HepG2 (cell line): ENCODE results near the gene ZCCHC7. TPM values are rescaled to one million over a fixed set of nuclear protein-coding genes. Genes with fewer than 3 reads are reported as not detected.
A peak's percentile ranks its signal among the peaks of the same experiment; 100 is the strongest.

Source experiments
- ATAC-seq: fragments of 200-7000 bp; cut with Tn5 transposase; 3 replicates; pipeline ENCODE4 v1.9.1; 2020; ENCODE audit warnings: mild to moderate bottlenecking, moderate library complexity
- BruUV-seq: library from RNA; stranded (reverse); fragments of 400-500 nt; replicated peaks from 2 replicates; lab custom pipeline; 2021; lab: Mats Ljungman, UMichigan
- CTCF ChIA-PET: fragments of 300-600 bp; formaldehyde crosslinking; extraction: SDS; loops from one replicate; lab custom pipeline; 2021; ENCODE audit warnings: low total read pairs, inconsistent platforms, low intra/inter-chr PET ratio; lab: Yijun Ruan, JAX
- POLR2A ChIA-PET: fragments of 350-600 bp; sonication (Branson Sonifier 250); formaldehyde crosslinking; loops from one replicate; lab custom pipeline; 2020; ENCODE audit warnings: antibody characterized with exemption, inconsistent platforms; lab: Yijun Ruan, JAX
- DNase-seq: peaks from one replicate; pipeline ENCODE4 v3.0.0-alpha.2; 2015; ENCODE audit warnings: low spot score
- FAIRE-seq: peaks from 3 replicates; lab custom pipeline; 2011; peaks lifted over from hg19 to GRCh38; lab: Jason Lieb, UNC
- H2AFZ ChIP-seq: one replicate; pipeline ENCODE4 v1.6.1; 2011; ENCODE audit warnings: low read length, inconsistent platforms
- H3K27ac ChIP-seq: fragments of 300-600 bp; 3 replicates; pipeline ENCODE4 v1.8.0; 2011; ENCODE audit warnings: mixed run types, mild to moderate bottlenecking, mixed read lengths, low read length, inconsistent platforms; ENCODE audit not compliant: insufficient read depth; ENCODE audit errors: extremely low read length
- H3K27me3 ChIP-seq, 2 experiments: fragments of 200-600 bp in 1 of 2; 2 replicates in 1 of 2; 3 replicates in 1 of 2; pipeline versions ENCODE4 v1.6.0 to v1.8.0; 2011; ENCODE audit warnings: low read length in 2 of 2, mild to moderate bottlenecking in 2 of 2, moderate library complexity in 2 of 2, inconsistent platforms in 1 of 2; ENCODE audit not compliant: insufficient read depth in 2 of 2, control insufficient read depth in 1 of 2
- H3K36me3 ChIP-seq, 2 experiments: fragments of 200-600 bp in 1 of 2; replicated peaks in 1 of 2; 2 replicates in 1 of 2; 3 replicates in 1 of 2; pipeline versions ENCODE4 v1.5.1 to v1.8.0; 2011; ENCODE audit warnings: low read length in 2 of 2, inconsistent platforms in 1 of 2; ENCODE audit not compliant: insufficient read depth in 2 of 2, control insufficient read depth in 1 of 2
- H3K4me1 ChIP-seq: 2 replicates; pipeline ENCODE4 v1.5.1; 2012; ENCODE audit warnings: low read length, inconsistent platforms; ENCODE audit not compliant: insufficient read depth
- H3K4me2 ChIP-seq: 2 replicates; pipeline ENCODE4 v1.6.0; 2011; ENCODE audit warnings: low read depth, low read length, inconsistent platforms
- H3K4me3 ChIP-seq, 3 experiments: fragments of 200-600 bp in 1 of 3; sonication (generic), shearing (Covaris generic) in 1 of 3; replicated peaks in 1 of 3; 2 replicates each; pipeline ENCODE4 v1.5.1; 2011 to 2016; ENCODE audit warnings: low read length in 3 of 3, inconsistent platforms in 2 of 3, low read depth in 2 of 3, mild to moderate bottlenecking in 2 of 3, control low read depth in 1 of 3, mixed read lengths in 1 of 3; ENCODE audit not compliant: insufficient read depth in 1 of 3
- H3K79me2 ChIP-seq: one replicate; pipeline ENCODE4 v1.6.1; 2011; ENCODE audit warnings: low read length, inconsistent platforms; ENCODE audit not compliant: insufficient read depth
- H3K9ac ChIP-seq: 2 replicates; pipeline ENCODE4 v1.6.0; 2011; ENCODE audit warnings: mild to moderate bottlenecking, low read depth, low read length, inconsistent platforms; ENCODE audit not compliant: insufficient read depth
- H3K9me3 ChIP-seq: 2 replicates; pipeline ENCODE4 v1.5.1; 2012; ENCODE audit warnings: mild to moderate bottlenecking, low read length
- H4K20me1 ChIP-seq: 2 replicates; pipeline ENCODE4 v1.6.0; 2011; ENCODE audit warnings: inconsistent platforms, mild to moderate bottlenecking, low read length, moderate library complexity; ENCODE audit not compliant: insufficient read depth
- CTCF ChIP-seq: sonication (generic); formaldehyde crosslinking; IDR thresholded peaks from 2 replicates; pipeline ENCODE4 v1.5.0; 2020; ENCODE audit warnings: mild to moderate bottlenecking, missing genetic modification reagents, moderate library complexity
- GATAD1 ChIP-seq: IDR thresholded peaks from 2 replicates; pipeline ENCODE4 v1.6.1; 2016; ENCODE audit warnings: missing genetic modification reagents, missing compliant biosample characterization
- HNRNPK ChIP-seq: fragments of 200-400 bp; formaldehyde crosslinking; IDR thresholded peaks from 2 replicates; pipeline ENCODE4 v1.6.1; 2018; ENCODE audit warnings: low read length, low read depth, moderate library complexity, mild to moderate bottlenecking; ENCODE audit not compliant: poor library complexity, severe bottlenecking
- KLF13 ChIP-seq: sonication (generic); formaldehyde crosslinking; IDR thresholded peaks from 2 replicates; pipeline ENCODE4 v1.4.0; 2020; ENCODE audit warnings: mild to moderate bottlenecking, missing genetic modification reagents
- MAFK ChIP-seq, 2 experiments: IDR thresholded peaks in 1 of 2; conservative IDR thresholded peaks in 1 of 2; 2 replicates each; pipeline ENCODE4 v1.6.1; 2011; ENCODE audit warnings: improper control_type of control experiment in 2 of 2, low read length in 2 of 2
- WGBS: methylation state at CpG from one replicate; pipeline ENCODE4 v1.1.6; 2017; ENCODE audit warnings: low lambda C conversion rate; 5-methylcytosine and 5-hydroxymethylcytosine counted together
- in situ Hi-C: cut with HindIII; loops from 2 replicates; pipeline ENCODE4 v1.10.0; 2017; ENCODE audit warnings: low pct_unique_long_range_greater_than_20kb; ENCODE audit not compliant: extremely low pct_ligation_motif_present
- intact Hi-C: fragments of 100-400 bp; cut with micrococcal nuclease; formaldehyde crosslinking; loops from one replicate; pipeline ENCODE4 v1.10.0; 2022; ENCODE audit not compliant: unreplicated experiment
- polyA plus RNA-seq, 8 experiments: library from polyadenylated mRNA; depleted of rRNA in 3 of 8; stranded (reverse) in 7 of 8; unstranded in 1 of 8; fragments of >200 nt; fragmentation: Illumina TruSeq in 4 of 8; extraction: Trizol in 4 of 8; gene quantifications; 2 replicates each; pipeline versions ENCODE4 v1.2.1 to v1.2.3, GENCODE V29; 2011 to 2016; ENCODE audit warnings: low read depth in 4 of 8, missing spikeins in 1 of 8, mixed read lengths in 1 of 8; ENCODE audit not compliant: insufficient read depth in 1 of 8
- total RNA-seq, 5 experiments: library from RNA; depleted of rRNA; stranded (reverse); fragments of >200 nt; fragmentation: Illumina TruSeq; extraction: Trizol; gene quantifications; 2 replicates each; pipeline ENCODE4 v1.2.3, GENCODE V29; 2016; ENCODE audit warnings: low read depth in 1 of 5

ZCCHC7 gene
- total and polyA plus RNA-seq, 2 of the 13 experiments (the other 11 are each of a cell fraction or from before 2014, with no cell fraction given), result 13.6 to 19.3 TPM

DNA sequence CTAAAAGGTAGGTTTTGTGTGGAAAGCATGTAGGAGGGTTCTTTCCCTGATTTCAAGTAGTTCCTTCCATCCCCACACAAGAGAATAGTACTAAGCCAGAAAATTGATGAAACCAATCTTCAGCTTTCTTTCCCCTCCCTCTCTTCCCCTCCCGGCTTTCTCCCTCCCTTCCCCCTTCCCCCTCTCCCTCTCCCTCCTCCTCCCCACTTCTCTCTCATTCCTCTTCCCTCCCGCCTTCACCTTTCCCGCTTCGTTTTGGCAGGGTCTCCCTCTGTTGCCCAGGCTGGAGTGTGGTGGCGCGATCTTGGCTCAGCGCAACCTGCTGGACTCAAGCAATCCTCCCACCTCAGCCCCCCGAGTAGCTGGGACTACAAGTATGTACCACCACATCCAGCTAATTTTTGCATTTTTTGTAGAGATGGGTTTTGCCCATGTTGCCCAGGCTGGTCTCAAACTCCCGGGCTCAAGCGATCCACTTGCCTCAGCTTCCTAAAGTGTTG lies 85.8 kb downstream of the ZCCHC7 start:
- TF ChIP-seq MAFK (conservative IDR thresholded peaks at IDR 0.05 in 1 of 2, IDR thresholded peaks at IDR 0.05 in 1 of 2; ENCODE audit: low read length in 2 of 2) (no peak), HNRNPK (peak; percentile 57)
- H3K27ac ChIP-seq, result no peak overlapping the region
- H3K27me3 ChIP-seq, result no peaks in the 10 kb centered on the region
- H3K9me3 ChIP-seq, result no peaks in the 10 kb centered on the region
- ChIA-PET CTCF (no interaction called here), POLR2A (no interaction called here)
- no peak for DNase-seq
- no peak for FAIRE-seq
- H3K79me2 ChIP-seq, result no peaks in the 10 kb centered on the region
- no peak overlapping the region for H3K4me3 ChIP-seq
- ATAC-seq, result no peak
- no peak overlapping the region for H3K9ac ChIP-seq
- no peaks in the 10 kb centered on the region for H4K20me1 ChIP-seq
- H3K4me1 ChIP-seq, result no peaks in the 10 kb centered on the region
- intact Hi-C loops (no loop called here), in situ Hi-C loops (no loop called here)
- no peak overlapping the region for H3K4me2 ChIP-seq
- peaks cover 0 to 3% of the 10 kb centered on the region in 2 experiments; a peak in 2 of 5 replicates for H3K36me3 ChIP-seq
- H2AFZ ChIP-seq, result no peak overlapping the region
- no TSS peak for BruUV-seq
- WGBS, result 98% methylated on average over 10 of the region's 10 CpGs

DNA sequence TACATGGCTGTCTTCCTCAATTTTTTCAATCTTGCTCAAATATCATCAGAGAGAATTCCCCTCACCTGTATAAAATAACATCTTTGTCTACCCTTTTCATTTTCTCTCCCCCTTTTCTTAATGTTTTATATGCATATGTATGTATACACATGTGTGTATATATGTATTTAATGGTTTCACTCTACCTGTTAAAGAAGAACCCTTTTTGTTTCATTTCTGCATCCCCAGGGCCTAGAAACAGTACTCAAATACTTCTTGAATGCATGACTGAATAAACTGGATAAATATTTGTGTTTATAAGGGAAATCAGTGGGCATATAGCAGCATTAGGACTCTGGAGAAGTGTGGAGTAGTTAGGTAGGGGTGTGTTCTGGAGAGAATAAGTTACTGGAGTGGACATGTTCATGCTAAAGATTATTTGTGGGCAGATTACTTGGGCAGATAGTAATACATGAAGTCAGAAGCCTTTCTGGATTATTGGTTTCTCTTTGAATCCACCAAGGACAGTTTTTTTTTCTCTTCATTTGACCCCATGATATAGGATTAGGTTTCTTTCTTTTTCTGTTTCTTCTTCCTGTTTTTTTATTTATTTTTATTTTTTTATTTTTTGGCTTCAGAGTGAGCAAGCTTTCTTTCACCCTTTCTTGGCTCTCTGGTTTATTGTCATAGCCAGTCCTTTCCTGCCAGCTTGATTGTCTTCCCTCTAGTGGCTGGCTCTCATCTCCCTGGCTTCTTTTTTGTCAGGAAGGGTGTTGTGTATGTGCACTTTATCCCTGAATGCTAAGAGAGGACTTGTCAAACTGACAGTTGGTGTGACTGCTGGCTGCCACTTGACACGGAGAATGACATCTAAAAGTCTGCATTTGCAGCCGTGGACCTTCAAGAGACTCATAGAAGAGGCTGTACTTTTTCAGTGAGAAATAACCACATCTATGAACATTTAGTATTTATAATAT lies 89.3 kb downstream of the ZCCHC7 start:
- ATAC-seq, result no peak
- no peak overlapping the region for H2AFZ ChIP-seq
- no peak for FAIRE-seq
- no peak overlapping the region for H3K4me3 ChIP-seq
- no peaks in the 10 kb centered on the region for H4K20me1 ChIP-seq
- no peaks in the 10 kb centered on the region for H3K9me3 ChIP-seq
- H3K4me2 ChIP-seq, result no peak overlapping the region
- 45% methylated on average over 2 of the region's 2 CpGs for WGBS
- TF ChIP-seq KLF13 (CRISPR knock-in tag), result no peak
- TF ChIP-seq CTCF (CRISPR knock-in tag), result 0 out of 2 replicates have a peak, but pooled peaks have one; percentile 5
- TF ChIP-seq GATAD1 (CRISPR knock-in tag), result no peak
- H3K4me1 ChIP-seq, result no peaks in the 10 kb centered on the region
- no peaks in the 10 kb centered on the region for H3K27me3 ChIP-seq
- no TSS peak for BruUV-seq
- ChIA-PET POLR2A (no interaction called here), CTCF (no interaction called here)
- intact Hi-C loops (no loop called here), in situ Hi-C loops (no loop called here)
- peak; percentile 9 for DNase-seq
- H3K9ac ChIP-seq, result no peak overlapping the region
- peaks cover 0 to 3% of the 10 kb centered on the region in 2 experiments; a peak in 3 of 5 replicates for H3K36me3 ChIP-seq
- H3K79me2 ChIP-seq, result no peaks in the 10 kb centered on the region
- H3K27ac ChIP-seq, result no peak overlapping the region
